GM21786 (cell line): ENCODE data around the gene TRIOBP.

ENCODE experiments used
- ATAC-seq: cut with Tn5 transposase; IDR thresholded peaks from one replicate; pipeline ENCODE4 v1.9.1; 2021; ENCODE audit not compliant: unreplicated experiment

The TRIOBP gene

GRCh38 chr22:37664249-37665101 lies 32.4 kb upstream of the TRIOBP start:
- no peak for ATAC-seq

- no peak for ATAC-seq
Observed at GRCh38 chr22:37665487-37665886, 31.4 kb upstream of the TRIOBP start.

- no peak for ATAC-seq
Observed at GRCh38 chr22:37669586-37669985, 27.3 kb upstream of the TRIOBP start.

- no peak for ATAC-seq
Observed at GRCh38 chr22:37672206-37672919, 24.5 kb upstream of the TRIOBP start.

DNA sequence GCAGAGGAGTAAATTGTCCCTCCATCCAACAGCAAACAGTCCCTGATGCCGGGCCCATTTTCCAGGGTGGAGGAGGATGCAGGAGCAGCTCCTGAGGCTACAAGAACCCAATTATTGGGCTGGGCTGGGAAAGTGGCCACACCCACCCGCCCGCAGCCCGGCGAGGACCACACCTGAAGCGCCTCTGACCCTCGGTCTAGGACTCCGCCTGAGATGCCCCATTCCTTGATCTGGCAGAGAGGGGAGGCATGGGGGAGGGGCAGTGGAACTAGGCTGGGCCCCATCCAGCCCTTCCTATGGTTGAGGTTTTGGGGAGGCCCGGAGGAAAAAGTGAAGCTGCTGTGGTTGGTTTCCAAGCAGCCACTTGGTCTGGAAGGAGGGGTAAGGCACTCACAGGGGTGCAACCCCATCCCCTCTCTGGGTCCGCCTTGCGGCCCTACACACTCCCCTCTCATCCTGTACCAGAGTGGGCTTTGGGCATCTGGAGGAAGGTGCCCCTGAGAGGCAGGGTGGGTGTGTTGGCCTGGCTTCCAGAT lies 23.9 kb upstream of the TRIOBP start:
- ATAC-seq: no peak

DNA sequence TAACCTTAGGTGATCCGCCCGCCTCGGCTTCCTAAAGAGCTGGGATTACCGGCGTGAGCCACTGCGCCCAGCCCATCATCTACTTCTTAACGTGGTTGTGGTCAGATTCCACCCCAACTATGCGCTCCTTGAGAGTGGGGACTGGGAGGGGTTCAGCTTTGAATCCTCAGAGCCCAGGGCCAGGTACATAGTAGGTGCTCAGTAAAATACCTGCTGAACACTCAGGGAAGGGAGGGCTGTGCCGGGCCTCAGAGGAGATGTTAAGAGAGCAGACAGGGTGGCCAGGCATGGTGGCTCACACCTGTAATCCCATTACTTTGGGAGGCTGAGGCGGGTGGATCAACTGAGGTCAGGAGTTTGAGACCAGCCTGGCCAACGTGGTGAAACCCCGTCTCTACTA lies 22.6 kb upstream of the TRIOBP start:
- no peak for ATAC-seq

DNA sequence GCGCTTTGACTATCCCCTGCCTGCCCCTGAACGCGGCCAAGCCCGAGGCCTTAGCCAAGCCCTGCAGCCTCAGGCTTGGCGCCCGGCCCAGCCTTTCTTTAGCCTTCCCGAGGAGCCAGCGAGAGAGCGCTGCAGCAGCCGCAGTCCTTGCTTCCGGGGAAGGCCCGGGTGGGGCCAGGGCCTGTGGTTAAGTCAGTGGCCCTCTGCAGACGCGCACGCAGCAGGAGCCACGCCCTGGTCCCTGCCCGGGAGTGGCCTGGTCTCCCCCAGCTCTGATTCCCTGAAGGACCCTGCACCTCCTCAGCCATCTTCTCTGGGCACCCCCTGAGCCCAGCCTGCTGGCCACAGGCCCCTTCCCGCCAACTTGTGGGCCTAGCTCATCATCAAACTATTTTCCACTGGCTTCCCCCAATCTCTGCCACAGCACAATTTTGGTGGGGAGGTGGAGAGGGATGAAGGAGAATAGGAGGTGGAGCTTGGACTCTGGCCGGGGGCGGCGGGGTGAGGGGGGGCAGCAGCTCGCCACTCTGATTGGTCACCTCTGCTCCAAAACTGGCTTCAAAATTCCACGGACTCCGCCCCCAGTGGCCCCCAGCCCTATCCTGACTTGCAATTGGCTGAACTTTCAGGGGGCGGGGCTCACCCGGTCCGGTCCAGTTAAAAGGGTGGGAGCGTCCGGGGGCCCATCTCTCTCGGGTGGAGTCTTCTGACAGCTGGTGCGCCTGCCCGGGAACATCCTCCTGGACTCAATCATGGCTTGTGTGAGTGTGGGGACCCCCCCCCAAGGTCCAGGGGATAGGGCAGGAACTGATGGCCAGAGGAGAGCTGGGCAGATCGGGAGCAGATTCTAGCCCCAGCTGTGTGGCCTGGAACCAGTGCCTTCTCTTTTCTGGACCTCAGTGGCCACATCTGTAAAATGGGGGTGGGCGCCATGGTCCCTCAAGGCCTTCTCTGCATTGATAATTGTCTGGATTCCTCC lies 21.6 kb upstream of the TRIOBP start, which contains the start of gene LGALS1:
Gene LGALS1 (plus strand): TSS at position 686 of the 979 bp plus-strand sequence. CDS start 67 bp downstream, at position 753.
- peak; percentile 42 for ATAC-seq

- peak; percentile 2 for ATAC-seq
Observed at GRCh38 chr22:37675930-37676735, 20.7 kb upstream of the TRIOBP start.

DNA sequence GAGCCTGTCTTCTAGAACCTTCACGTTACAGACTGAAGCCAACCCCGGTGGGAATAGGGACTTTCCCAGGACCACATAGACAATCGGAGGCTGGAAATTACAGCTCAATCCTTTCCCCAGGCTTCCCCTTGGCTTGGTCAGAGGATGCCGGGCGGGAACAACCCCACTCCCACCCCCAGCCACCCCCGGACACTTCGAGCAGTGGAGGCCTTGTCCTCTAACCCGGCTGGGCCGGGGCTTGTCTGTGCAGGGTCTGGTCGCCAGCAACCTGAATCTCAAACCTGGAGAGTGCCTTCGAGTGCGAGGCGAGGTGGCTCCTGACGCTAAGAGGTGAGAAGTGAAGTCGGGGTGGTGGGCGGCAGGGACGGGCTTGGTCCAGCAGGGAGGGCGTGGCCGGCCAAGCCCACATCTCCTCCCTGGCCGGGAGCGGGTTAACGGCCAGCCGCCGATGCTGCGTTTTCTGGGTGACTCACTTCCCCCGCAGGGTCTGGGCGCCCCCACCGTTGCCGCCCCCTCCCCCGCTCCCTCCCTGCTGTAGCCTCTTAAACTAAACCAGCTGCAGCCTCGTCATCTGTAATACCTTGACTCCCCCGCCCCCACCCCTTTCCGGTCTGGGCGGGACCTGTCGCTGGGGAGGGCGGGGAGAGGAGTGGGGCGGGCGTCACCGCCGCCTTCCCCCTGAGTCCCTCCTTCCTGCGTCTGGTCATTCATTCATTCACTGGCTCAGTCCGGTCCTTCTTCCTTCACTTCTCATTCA lies 19.9 kb upstream of the TRIOBP start:
- peak; percentile 32 for ATAC-seq

DNA sequence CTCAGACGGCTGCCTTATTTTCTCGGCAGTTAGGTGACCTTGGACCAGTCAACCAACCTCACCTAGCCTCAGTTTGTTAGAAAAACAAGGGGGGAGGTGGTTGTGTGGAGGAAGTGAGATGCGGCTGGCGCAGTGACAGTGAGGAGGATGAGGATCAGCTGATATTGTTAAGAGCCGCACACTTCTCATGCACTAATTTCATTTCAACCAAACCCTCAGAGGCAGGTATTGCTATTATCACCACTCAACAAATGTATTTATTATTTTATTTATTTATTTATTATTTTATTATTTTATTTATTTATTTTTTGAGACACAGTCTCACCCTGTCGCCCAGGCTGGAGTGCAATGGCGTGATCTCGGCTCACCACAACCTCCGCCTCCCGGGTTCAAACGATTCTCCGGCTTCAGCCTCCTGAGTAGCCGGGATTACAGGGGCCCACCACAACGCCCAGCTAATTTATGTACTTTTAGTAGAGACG lies 19.3 kb upstream of the TRIOBP start:
- ATAC-seq: no peak

DNA sequence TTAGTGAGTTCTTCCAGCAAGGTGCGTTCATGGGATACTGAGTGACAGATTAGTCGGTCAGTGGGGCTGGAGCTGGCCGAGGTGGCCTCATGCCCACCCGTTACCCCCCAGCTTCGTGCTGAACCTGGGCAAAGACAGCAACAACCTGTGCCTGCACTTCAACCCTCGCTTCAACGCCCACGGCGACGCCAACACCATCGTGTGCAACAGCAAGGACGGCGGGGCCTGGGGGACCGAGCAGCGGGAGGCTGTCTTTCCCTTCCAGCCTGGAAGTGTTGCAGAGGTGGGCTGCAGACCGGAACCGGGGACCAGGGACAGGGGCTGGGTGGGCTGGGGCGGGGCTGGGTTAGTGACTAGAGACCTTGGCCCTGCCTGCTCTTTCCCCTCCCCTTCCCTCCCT lies 18.5 kb upstream of the TRIOBP start:
- no peak for ATAC-seq

DNA sequence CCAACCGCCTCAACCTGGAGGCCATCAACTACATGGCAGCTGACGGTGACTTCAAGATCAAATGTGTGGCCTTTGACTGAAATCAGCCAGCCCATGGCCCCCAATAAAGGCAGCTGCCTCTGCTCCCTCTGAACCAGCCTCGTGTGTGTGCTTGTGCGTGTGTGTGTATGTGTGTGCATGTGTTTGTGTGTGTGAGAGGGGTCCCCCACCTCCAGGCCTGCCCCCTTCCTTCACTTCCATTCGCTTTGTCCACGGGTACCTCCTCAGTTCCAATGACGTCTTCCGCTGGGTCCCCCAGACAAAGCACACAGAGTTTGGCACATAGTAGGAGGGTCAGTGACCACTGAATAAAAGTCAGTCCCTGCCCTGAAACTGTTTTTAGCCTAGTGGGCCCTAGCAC lies 17.2 kb upstream of the TRIOBP start:
- no peak for ATAC-seq

- ATAC-seq: no peak
Observed at GRCh38 chr22:37680191-37680851, 16.5 kb upstream of the TRIOBP start.

GRCh38 chr22:37681001-37681424 lies 15.8 kb upstream of the TRIOBP start:
- ATAC-seq: no peak

- ATAC-seq: no peak
Observed at GRCh38 chr22:37681556-37682049, 15.2 kb upstream of the TRIOBP start.

DNA sequence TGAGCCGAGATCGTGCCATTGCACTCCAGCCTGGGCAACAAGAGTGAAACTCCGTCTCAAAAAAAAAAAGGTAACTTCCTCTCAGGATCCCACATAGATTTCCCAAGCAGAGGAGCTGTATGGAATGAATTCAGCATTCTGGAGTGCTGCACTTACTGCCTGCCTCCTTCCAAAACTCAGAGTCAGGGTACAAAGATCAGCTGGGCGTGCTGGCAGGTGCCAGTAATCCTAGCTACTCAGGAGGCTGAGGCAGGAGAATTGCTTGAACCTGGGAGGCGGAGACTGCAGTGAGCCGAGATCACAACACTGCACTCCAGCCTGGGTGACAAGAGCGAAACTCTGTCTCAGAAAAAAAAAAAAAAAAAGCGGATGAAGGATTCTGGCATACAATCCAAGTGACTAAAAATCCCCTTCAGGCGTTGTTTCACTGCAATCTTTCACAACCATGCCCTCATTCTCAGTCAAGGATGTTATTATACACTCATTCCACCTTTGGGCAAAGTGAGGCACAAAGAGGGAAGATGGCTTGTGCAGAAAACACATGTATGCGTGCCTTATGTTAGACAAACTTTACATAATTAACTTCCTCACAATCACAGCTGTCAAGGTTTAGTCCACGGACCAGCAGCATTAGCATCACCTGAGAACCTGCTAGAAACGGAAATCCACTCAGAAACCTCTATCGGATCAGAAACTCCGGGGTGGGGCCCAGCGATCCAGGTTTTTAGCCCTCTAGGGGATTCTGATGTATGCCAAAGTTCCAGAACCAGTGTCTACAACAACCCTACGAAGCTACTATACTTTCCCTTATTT lies 11.8 kb upstream of the TRIOBP start:
- no peak for ATAC-seq
